Activated T-cell treated with anti-CD3 and anti-CD28 coated beads, Interleukin-2, amount 50 U/mL, for 48 hours (primary cell): Measurements from ENCODE around the gene EXOC4.
"Not testable (repeated sequence)": the region's sequence is repeated elsewhere in the genome, so short reads cannot be mapped to it uniquely, and the experiment has no call there.

ENCODE experiments used
- DNase-seq, 2 experiments: peaks; one replicate each; pipeline ENCODE4 v3.0.0-alpha.2; 2020

Gene EXOC4

DNA sequence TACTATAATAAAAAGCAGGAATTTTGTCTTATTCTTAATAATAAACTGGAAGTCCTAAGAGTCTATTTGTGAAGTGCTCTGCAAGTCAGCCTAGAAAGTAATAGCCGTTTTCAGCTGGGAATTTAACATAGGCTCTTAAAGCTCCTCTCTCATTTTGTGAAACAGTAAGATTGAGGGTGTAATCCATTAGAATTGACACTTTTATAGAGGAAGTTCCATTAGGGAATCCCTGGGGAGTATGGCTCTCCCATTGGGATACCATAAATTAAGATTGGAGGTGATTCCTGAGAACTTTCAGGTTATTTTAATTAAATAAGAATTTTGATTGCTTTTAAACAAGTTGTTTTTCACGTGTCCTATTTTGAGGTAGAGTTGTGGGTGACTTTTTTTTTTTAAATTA, 68.0 kb downstream of the EXOC4 start:
- DNase-seq: no peak

DNA sequence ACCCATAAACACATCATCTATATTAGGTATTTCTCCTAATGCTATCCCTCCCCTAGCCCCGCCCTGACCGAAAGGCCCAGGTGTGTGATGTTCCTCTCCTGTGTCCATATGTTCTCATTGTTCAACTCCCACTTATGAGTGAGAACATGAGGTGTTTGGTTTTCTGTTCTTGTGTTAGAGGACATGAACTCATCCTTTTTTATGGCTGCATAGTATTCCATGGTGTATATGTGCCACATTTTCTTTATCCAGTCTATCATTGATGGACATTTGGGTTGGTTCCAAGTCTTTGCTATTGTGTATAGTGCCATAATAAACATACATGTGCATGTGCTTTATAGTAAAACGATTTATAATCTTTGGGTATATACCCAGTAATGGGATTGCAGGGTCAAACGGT, 68.5 kb downstream of the EXOC4 start:
- not testable (repeated sequence) for DNase-seq

DNA sequence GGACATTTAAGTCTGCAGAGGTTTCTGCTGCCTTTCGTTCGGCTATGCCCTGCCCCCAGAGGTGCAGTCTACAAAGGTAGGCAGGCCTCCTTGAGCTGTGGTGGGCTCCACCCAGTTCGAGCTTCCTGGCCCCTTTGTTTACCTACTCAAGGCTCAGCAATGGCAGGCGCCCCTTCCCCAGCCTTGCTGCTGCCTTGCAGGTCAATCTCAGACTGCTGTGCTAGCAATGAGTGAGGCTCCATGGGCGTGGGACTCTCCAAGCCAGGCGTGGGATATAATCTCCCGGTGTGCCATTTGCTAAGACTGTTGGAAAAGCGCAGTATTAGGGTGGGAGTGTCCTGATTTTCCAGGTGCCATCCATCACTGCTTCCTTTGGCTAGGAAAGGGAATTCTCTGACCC, 73.9 kb downstream of the EXOC4 start:
- DNase-seq: not testable (repeated sequence)

DNA sequence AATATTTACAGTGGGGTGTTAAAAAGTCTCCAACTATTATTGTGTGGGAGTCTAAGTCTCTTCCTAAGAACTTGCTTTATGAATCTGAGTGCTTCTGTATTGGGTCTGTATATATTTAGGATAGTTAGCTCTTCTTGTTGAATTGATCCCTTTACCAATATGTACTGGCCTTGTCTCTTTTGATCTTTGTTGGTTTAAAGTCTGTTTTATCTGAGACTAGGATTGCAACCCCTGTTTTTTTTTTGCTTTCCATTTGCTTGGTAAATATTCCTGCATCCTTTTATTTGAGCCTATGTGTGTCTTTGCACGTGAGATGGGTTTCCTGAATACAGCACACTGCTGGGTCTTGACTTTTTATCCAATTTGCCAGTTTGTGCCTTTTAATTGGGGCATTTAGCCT, 75.1 kb downstream of the EXOC4 start:
- not testable (repeated sequence) for DNase-seq

DNA sequence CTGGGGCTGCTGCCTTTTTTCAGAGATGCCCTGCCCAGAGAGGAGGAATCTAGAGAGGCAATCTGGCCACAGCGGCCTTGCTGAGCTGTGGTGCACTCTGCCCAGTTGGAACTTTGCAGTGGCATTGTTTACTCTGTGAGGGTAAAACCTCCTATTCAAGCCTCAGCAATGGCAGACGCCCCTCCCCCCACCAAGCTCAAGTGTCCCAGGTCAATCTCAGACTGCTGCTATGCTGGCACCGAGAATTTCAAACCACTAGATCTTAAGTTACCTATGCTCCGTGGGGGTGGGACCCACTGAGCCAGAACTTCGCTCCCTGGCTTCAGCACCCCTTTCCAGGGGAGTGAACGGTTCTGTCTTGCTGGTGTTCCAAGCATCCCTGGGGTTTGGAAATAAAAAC, 77.2 kb downstream of the EXOC4 start:
- no peak for DNase-seq

DNA sequence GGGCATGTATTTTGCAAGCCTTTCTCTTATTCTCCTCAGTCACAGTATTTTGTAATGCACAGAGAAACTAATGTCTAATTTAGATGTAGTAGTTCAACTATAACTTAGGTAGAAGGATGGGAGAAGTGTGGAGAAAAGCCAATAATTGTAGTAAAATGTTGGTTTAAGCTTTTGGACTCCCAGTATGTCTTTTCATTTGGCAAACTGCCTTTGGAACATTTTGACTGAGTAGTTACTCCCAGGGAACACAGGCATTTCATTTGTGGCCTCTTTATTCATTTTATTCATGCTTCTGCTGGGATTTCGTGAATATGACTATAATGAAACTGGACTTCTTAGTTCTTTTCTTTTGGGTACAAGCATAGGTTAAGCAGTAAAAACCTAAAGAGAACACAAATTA, 79.0 kb downstream of the EXOC4 start:
- no peak for DNase-seq

DNA sequence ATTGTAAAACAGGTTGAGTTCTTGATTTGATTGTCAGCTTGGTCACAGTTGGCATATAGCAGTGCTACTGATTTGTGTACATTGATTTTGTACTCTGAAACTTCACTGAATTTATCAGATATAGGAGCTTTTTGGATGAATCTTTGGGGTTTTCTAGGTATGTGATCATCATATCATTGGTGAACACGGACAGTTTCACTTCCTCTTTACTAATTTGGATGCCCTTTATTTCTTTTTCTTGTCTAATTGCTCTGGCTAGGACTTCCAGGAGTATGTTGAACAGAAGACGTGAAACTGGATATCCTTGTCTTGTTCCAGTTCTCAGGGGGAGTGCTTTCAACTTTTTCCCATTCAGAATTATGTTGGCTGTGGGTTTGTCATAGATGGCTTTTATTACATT, 86.9 kb downstream of the EXOC4 start:
- DNase-seq: no peak

DNA sequence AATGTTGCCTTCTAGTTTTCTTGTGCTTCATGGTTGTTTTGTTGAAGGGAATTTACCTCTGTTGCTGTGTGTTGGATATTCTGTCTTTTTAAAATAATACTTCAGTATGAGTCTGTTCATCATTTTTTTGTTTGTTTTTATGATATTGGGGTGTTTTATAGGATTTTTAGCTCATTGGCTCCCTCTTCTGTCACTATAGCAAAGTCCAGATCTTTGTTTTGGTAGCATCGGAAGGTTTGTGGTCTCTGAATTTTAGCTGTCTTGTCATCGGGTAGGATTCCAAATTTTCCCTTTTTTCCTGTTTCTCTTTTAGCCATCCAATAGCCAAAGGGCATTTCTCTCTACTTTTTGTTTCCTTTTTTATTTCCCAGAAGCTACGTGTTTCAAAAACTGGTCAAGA, 91.4 kb downstream of the EXOC4 start:
- no peak for DNase-seq

DNA sequence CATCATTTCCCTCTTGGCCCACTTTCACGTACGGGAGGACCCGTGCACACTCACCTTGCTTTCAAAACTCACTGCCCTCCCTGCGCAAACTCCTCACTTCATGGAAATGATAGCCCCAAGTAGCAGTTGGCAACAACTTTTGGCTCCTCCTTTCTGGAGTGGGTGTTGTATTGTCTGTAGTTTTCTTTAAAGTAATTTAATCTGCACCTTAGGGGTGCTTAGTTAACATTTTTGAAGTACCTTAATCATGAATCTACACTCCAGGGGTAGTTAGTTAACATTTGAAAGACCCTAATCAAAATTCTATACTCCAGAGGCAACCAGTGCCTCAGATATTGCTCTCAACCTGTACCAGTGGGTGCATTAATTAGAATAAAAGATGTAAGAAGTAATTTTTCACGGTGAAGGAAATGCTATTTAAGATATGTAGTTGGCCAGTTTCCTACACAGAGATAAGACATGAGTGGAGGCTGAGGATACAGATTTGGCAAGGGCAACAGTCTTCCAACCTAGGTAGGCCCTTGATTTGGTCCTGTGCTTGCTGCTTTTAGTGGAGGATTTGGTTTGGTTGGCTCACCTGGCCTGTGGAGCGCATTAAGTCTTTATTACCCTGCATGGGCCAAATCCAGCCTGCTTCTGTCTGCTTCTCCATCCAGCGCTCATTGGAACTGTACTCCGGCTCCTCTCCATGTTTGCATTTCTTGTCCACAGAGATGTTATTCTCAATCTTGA, 93.0 kb downstream of the EXOC4 start:
- DNase-seq: no peak

DNA sequence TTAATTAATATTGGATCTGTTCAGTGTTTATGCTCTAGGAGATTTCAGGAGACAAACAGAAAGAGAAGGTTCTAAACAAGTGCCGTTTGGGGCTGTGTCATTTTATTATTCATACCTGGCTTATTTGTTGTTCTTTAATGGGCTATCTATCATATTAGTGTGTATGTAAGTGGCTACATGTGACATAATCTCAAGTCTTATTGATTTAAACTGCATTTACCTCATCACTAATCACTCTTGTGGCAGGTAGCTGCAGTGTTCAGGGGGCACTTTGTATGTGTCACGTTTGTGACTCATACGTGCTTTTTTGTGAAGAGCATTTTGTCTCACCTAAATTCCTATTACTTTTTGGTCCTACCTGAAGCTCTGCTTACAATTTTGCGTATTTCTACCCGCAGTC, 95.4 kb downstream of the EXOC4 start:
- DNase-seq: no peak

DNA sequence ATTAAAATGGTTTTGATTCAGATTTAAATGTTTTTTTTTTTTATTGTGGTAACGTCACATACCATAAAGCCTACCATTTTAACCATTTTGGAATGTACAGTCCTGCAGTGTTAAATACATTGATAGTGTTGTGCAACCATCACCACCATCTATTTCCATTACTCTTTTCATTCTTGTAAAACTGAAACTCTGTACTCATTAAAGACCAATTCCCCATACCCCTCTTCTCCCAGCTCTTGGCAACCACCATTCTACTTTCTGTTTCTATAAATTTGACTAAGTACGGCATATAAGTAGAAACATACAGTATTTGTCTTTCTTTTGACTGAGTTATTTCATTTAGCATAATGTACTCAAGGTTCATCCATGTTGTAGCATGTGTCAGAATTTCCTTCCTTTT, 96.2 kb downstream of the EXOC4 start:
- DNase-seq: no peak

DNA sequence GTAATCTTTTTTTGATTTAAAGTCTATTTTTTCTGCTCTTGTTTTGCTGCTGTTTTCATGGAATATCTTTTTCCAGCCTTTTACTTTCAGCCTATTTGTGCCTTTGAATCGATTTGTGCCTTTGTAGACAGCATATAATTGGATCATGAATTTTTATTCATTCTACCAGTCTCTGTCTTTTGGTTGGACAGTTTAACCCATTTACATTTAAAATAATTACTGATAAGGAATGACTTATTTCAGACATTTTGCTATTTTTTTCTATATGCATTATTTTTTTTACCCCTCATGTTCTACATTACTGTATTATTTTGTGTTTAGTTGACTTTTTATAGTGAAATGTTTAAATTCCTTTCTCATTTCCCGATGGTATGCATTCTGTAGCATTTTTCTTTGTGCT, 99.6 kb downstream of the EXOC4 start:
- DNase-seq: no peak

DNA sequence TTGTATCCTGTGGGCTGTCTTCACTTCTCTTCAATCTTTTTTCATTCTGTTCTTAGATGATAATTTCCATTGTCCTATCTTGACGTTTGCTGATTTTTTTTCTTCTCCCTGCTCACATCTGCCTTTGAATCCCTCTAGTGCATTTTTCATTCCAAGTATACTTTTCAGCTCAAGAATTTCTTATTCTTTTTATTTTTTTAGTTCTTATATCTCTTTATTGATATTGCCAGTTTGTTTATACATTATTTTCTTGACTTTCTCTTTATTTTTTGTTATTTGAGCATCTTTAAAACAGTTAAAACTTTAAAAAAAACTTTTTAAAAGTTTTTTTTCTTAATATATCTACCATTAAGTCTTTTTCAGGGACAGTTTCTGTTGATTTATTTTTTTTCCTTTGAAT, 100.9 kb downstream of the EXOC4 start:
- no peak for DNase-seq

DNA sequence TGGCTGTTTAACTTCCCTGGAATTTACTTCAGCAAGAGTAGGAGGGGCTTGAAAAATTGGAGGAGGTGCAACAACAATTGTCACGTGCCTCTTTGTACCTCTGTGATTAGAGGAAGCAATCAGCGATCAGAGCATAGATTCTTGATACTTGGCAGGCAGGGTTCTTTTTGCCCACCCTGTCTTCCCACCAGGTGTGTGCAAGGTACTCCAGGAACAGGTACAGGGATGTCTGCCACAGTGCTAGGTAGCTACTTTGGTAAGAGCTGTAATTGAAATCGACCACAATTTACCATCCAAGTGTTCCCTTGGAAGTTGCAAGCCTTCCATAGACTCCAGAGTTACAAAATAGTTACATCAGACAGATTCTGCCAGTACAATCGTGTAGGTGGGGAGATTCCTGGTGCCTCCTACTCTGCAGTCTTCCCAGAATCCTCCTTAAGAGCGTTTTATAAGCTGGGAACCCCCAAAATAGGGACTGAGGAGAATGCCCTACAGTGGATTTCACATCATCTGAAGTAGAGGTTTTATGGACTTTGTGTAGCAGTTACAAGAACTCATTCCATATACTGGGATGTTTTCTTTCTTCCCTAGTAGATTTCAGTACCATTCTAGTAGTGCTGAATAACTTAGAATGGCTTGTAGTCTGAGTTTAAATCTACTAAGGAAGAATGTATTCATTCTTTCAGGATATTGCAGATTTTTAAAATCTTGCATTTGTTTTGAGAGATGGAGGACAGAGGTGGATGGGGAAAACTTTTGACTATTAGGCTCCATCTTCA, 101.9 kb downstream of the EXOC4 start:
- DNase-seq: no peak

DNA sequence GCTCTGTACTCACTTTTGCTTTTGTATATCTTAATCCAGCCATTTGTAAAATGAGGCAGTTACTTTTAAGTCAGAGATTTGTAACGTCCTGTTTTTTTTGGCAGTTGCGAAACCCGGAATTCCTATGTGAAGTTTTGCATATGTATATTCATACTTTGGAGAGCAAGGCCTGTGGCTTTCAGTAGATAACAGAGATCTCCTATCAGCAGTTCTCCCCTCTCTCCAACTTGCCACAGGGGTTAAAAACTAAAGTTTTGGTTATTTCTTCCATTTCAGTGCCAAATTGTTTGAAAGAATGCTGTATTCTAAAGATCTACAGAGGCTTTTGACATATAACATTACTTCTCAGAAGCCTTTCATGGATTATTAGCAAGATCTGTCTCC, 102.4 kb downstream of the EXOC4 start:
- DNase-seq: no peak

DNA sequence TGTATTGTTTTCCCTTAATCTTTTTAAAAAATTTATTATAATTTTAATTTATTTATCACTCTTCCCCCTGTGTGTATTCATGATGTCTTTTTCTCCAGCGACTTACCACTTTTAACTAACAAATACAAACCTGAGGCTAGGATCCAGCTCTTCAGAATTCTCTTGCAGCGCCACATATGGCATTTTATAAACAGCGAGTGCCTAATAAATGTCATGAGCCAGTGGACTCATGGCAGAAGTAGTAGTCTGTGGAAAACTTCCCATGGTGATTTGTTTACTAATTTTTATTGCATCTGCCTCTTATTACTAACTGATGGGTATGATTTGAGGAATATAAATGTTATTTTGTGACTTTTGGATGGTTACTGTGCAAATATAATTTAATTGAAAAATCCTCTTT, 102.9 kb downstream of the EXOC4 start:
- no peak for DNase-seq

DNA sequence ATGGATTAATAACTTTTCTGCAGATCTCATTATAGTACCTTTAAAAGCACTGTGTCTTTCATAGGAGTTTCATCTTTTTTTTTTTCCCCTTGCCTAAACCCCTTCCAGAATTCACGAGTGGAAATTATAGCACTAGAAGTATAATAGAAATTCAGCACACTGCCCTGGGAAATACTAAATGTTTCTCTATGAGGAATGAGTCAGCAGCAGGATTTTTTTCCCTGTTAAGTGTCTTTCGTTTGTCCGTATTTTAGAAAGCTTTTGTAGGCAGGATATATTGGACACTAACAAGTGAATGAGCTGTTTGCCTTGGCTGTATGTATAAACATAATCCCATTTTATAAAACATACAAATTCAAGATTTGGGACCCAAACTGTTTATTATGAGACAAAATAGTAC, 105.8 kb downstream of the EXOC4 start:
- DNase-seq: no peak

DNA sequence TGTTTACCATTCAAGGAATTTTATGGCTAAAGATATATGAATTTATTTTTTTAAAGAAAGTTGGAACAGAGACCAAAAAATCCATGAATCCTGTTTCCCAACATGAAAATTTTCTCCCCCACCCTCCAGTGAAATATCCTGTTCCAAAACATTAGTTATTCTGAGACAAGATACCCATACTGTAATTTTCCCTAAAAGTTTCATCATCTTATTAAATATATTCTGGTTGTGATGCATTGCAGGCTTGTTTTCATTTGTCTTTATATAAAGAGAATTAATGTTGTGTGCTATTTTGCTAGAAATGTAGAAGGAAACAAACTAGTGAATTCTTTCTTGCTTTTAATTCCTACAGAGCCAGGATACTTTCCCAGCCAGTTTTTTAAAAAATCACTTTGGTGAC, 106.6 kb downstream of the EXOC4 start:
- DNase-seq: no peak

DNA sequence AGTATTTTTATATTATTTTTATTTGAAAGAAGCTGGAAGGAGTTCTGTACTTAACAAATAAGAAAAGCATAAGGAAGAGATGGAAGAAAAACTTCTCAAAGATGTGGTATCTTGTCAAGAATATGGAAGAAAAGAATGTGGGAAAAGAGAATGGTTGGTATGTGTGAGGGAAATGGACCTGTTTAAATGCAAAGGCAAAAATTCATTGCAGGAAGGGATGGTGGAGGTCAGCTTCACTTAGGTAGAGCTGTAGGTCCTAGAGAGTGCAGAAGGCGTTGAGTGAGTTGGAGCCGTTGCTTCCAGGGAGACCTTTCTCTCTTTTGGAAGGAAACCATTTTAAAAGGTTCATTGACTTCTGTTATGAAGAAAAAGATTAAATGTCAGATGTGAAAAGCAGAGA, 107.3 kb downstream of the EXOC4 start:
- DNase-seq: no peak

DNA sequence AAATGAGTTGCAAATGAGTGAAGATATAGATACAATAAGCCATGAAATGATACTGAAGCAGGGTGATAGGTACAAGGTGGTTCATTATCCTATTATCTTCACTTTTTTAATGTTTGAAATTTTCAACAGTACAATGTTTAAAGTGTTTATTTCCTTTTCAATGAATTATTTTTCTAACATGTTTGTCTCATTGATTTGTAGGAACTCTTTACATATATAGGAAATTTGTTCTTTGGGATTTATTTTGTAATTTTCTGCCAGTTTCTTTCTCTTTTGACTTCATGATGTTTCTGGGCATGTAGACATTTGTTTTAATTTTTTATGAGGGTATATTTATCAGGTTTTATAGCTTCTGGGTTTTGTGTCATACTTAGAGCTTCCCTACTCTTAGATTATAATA, 108.9 kb downstream of the EXOC4 start:
- DNase-seq: no peak

DNA sequence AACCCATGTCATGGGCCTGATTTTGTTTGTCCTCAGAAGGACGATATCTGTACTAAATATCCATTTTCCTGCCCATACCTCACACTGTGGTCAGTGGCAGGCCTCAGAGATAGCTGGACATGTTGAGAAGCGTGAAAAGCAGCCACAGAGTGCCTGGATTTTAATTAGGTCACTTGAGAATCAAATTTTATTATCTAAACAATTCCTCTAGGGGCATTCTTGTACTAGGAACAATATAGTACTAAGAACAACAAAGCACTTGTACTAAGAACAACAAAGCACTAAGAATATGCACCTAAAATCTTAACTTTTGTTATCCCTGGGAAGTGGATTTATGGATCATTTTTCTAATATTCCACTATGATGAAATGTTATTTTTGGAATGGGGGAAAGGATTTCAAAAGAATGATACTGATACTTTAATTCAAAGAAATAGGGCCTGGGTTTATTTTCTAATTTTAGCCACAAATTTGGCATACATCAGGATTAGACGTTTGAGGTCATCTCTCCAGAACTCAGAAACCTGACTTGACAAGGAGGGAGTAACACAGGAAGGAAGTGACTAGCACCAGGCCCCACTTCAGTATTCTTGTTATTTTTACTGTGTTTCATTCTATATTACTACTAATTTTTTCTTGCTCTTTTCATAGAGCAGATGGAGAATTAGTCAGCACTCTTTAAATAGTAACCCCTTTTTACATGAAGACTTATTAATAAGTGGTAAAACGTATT, 112.2 kb downstream of the EXOC4 start:
- no peak for DNase-seq

DNA sequence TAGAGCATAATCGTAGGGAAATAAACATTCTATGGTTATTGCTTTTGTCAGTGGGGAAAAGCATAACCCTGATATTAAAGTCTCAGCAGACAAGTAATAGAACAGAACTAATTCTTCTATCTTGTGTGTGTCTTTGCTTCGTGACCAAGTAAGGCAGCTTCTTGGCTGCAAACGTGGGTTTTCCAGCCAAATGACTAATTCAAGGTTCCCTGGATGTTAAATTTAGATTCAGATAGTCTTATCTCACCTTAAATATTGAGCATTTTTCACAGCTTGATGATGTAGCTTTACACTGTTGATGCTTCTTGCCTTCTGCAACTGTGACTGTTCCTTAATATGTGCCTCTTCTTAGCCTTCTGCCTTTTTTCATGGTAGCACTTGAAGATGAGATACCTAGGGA, 113.0 kb downstream of the EXOC4 start:
- no peak for DNase-seq

DNA sequence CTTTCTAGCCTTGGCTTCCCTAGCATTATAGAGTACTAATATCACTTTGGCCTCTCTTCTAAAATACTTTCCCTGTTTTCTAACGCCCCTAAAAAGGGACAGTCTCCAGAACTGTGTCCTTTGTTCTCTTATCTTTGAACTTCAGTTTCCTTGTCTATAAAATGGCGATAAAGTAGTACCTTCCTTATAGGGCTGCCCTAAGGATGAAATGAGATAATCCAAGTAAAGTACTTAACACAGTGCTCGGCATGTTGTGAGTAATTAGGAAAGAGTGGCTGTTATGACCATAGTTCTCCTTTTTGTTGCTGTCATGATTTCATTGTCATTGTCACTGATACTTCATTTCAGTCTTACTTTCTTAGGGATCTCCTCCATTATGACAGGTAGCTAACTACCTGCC, 114.7 kb downstream of the EXOC4 start:
- no peak for DNase-seq

DNA sequence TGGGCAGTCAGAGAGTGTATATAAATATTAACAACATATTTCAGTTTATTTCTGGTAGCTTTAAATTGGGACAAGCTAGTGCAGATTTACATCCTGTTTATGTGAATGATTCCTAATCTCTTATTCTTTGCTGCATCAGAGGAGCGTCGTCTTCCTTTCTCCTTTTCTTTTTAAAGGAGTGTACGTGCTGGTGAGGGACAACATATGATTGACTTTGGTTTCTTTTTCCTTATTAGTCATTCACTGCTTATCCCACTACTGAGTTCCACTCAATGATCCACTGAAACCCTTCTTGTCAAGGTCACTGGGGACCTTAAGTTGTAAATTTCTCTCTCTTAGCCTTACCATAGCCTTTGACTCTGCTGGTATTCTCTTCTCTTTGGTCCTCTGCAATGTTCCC, 116.3 kb downstream of the EXOC4 start:
- DNase-seq: no peak
